A549 treated with CpdA at 1 μM for 4 hours (cell line): ENCODE results near the gene TRIM62. TPM values are rescaled to one million over a fixed set of nuclear protein-coding genes. Genes with fewer than 3 reads are reported as not detected.

Experiments
- total RNA-seq: library from RNA; stranded (reverse); fragments of 200-300 nt; extraction: Qiagen RNA extraction; gene quantifications from 5 replicates; pipeline ENCODE4 v1.2.3, GENCODE V29; 2022; ENCODE audit warnings: low read depth

The TRIM62 gene
- 2.0 to 2.3 TPM (median 2.1 TPM) in 5 replicates for total RNA-seq

GRCh38 chr1:33181921-33182341, at the start of gene TRIM62:
TSS of gene TRIM62 (minus strand) at chr1:33182043. CDS start at chr1:33181432, 611 bp downstream.

Other genes starting within 250 kb of the TRIM62 start
- 22.4 to 25.0 TPM (median 23.7 TPM) in 5 replicates for gene RNF19B, start 217.2 kb downstream of the TRIM62 start, total RNA-seq
- 141 to 178 TPM (median 155 TPM) in 5 replicates for gene AK2, start 145.2 kb downstream of the TRIM62 start, total RNA-seq
- gene AZIN2, start 100.9 kb downstream of the TRIM62 start, total RNA-seq = 0.84 to 2.2 TPM (median 1.3 TPM) in 5 replicates
- gene ZNF362, start 74.4 kb upstream of the TRIM62 start, total RNA-seq = 8.5 to 11.4 TPM (median 10.7 TPM) in 5 replicates
- not detected in 5 replicates for gene A3GALT2, start 139.1 kb upstream of the TRIM62 start, total RNA-seq
- gene PHC2, start 249.1 kb upstream of the TRIM62 start, total RNA-seq = 81.0 to 90.9 TPM (median 83.8 TPM) in 5 replicates